Kidney (tissue), 14 donors: ENCODE data around the gene SLC9A2. TPM values are rescaled to one million over a fixed set of nuclear protein-coding genes. Genes with fewer than 3 reads are reported as not detected.
A peak's percentile ranks its signal among the peaks of the same experiment; 100 is the strongest.

ENCODE experiments used
- DNase-seq, 5 donors: peaks; one replicate each; pipeline ENCODE4 v3.0.0-alpha.2; 2013 to 2020
- FAIRE-seq: peaks from 2 replicates; lab custom pipeline; 2012; peaks lifted over from hg19 to GRCh38; lab: Jason Lieb, UNC
- H3K27ac ChIP-seq, 2 donors: one replicate each; pipeline ENCODE4 v1.7.0; 2013; ENCODE audit warnings: low read depth in 2 of 2, low read length in 2 of 2, inconsistent platforms in 1 of 2
- H3K27me3 ChIP-seq: one replicate; pipeline ENCODE4 v1.7.1; 2013; ENCODE audit warnings: low read length, inconsistent platforms; ENCODE audit not compliant: control insufficient read depth, insufficient read depth
- H3K36me3 ChIP-seq, 3 donors: one replicate each; pipeline versions ENCODE4 v1.7.0 to v1.7.1; 2013; ENCODE audit warnings: low read length in 3 of 3, control low read depth in 1 of 3, inconsistent platforms in 1 of 3; ENCODE audit not compliant: insufficient read depth in 3 of 3, control insufficient read depth in 2 of 3
- H3K4me1 ChIP-seq, 3 donors: one replicate each; pipeline versions ENCODE4 v1.7.0 to v1.7.1; 2013; ENCODE audit warnings: low read length in 3 of 3, inconsistent platforms in 1 of 3, low read depth in 1 of 3; ENCODE audit not compliant: control insufficient read depth in 2 of 3, insufficient read depth in 2 of 3
- H3K4me3 ChIP-seq, 3 donors: one replicate each; pipeline versions ENCODE4 v1.7.0 to v1.8.1; 2013; ENCODE audit warnings: low read length in 3 of 3, control low read depth in 1 of 3, inconsistent platforms in 1 of 3
- H3K9ac ChIP-seq, 3 donors: one replicate each; pipeline versions ENCODE4 v1.7.0 to v1.7.1; 2013; ENCODE audit warnings: low read length in 3 of 3, control low read depth in 1 of 3, inconsistent platforms in 1 of 3
- H3K9me3 ChIP-seq, 3 donors: one replicate each; pipeline versions ENCODE4 v1.7.0 to v1.7.1; 2013; ENCODE audit warnings: low read length in 3 of 3, control low read depth in 1 of 3, inconsistent platforms in 1 of 3; ENCODE audit not compliant: control insufficient read depth in 2 of 3, insufficient read depth in 1 of 3
- CTCF ChIP-seq: IDR thresholded peaks from 3 replicates; pipeline ENCODE4 v1.5.1; 2012; ENCODE audit warnings: mild to moderate bottlenecking, moderate library complexity, borderline replicate concordance; ENCODE audit not compliant: insufficient read depth; ENCODE audit errors: extremely low read depth
- intact Hi-C: fragments of 100-400 bp; cut with DNase I; formaldehyde crosslinking; loops from one replicate; pipeline ENCODE4 v1.11.1; 2022
- polyA plus RNA-seq: library from polyadenylated mRNA; stranded (reverse); fragments of 350-450 nt; fragmentation: Illumina TruSeq; extraction: RNeasy Lipid Tissue Mini Kit (QIAGEN cat#74804); gene quantifications from one replicate; pipeline ENCODE4 v1.2.3, GENCODE V29; 2014; ENCODE audit warnings: low read depth, low replicate concordance; ENCODE audit not compliant: insufficient read depth
- total RNA-seq: library from RNA; stranded (reverse); fragmentation: NEBNext Ultra II Directional; extraction: Animal tissue kit (Norgen Biotek cat#: 25700); gene quantifications from one replicate; pipeline ENCODE4 v1.2.1, GENCODE V29; 2021
- donor health status: control.
- donor health status: control.
- donor health status: control.
- donor health status: control.
- donor health status: control.
- donor health status: DM: yes; HTN: yes; CAD: no.
- donor health status: Normal renal cell carcinoma (clear cell type).

SLC9A2 gene
- total and polyA plus RNA-seq, 2 donors from 2014 or later, result 5.6 to 5.9 TPM

GRCh38 chr2:102592601-102593000 is 26.8 kb upstream of the SLC9A2 start:
- no peak overlapping the region for H3K9ac ChIP-seq
- DNase-seq (no peak), FAIRE-seq (no peak)
- peak; percentile 52 for TF ChIP-seq CTCF
- intact Hi-C loops, result no loop called here
- H3K27ac ChIP-seq, result no peak overlapping the region
- H3K4me3 ChIP-seq, result no peak overlapping the region
- H3K9me3 ChIP-seq, result no peaks in the 10 kb centered on the region
- H3K4me1 ChIP-seq, result no peaks in the 10 kb centered on the region
- H3K36me3 ChIP-seq, result no peaks in the 10 kb centered on the region
- no peaks in the 10 kb centered on the region for H3K27me3 ChIP-seq

- H3K27ac ChIP-seq, result no peak overlapping the region
- DNase-seq (no peak), FAIRE-seq (no peak)
- H3K27me3 ChIP-seq, result no peaks in the 10 kb centered on the region
- H3K9ac ChIP-seq, result no peak overlapping the region
- no peaks in the 10 kb centered on the region for H3K9me3 ChIP-seq
- no peak for TF ChIP-seq CTCF
- H3K36me3 ChIP-seq, result no peaks in the 10 kb centered on the region
- no peaks in the 10 kb centered on the region for H3K4me1 ChIP-seq
- intact Hi-C loops, result no loop called here
- H3K4me3 ChIP-seq, result no peak overlapping the region
Measured at GRCh38 chr2:102593516-102593915, 25.8 kb upstream of the SLC9A2 start.

GRCh38 chr2:102594445-102595016 is 24.8 kb upstream of the SLC9A2 start:
- FAIRE-seq (no peak), DNase-seq (no peak)
- H3K9me3 ChIP-seq, result no peaks in the 10 kb centered on the region
- no peaks in the 10 kb centered on the region for H3K4me1 ChIP-seq
- no peak for TF ChIP-seq CTCF
- H3K36me3 ChIP-seq, result no peaks in the 10 kb centered on the region
- intact Hi-C loops, result no loop called here
- H3K4me3 ChIP-seq, result no peak overlapping the region
- no peak overlapping the region for H3K9ac ChIP-seq
- H3K27ac ChIP-seq, result no peak overlapping the region
- H3K27me3 ChIP-seq, result no peaks in the 10 kb centered on the region

- intact Hi-C loops, result no loop called here
- Histone ChIP-seq H3K36me3 (no peaks in the 10 kb centered on the region), H3K27ac (no peak overlapping the region), H3K4me1 (no peaks in the 10 kb centered on the region), H3K4me3 (no peak overlapping the region), H3K27me3 (no peaks in the 10 kb centered on the region), H3K9me3 (no peaks in the 10 kb centered on the region), H3K9ac (no peak overlapping the region)
- DNase-seq (no peak), FAIRE-seq (no peak)
- no peak for TF ChIP-seq CTCF
Measured at GRCh38 chr2:102597788-102598187, 21.6 kb upstream of the SLC9A2 start.
